Measurements from ENCODE around the gene KLK3. TPM values are rescaled to one million over a fixed set of nuclear protein-coding genes. Genes with fewer than 3 reads are reported as not detected.
A peak's percentile ranks its signal among the peaks of the same experiment; 100 is the strongest.

Gene KLK3
- total RNA-seq, 2 experiments from 2014 or later: not detected

- ChIA-PET CTCF (interaction anchor here (1.4 kb wide), 1 partner anchor 332 kb away, joined by 4 read pairs; no protein-coding TSS in a partner anchor), POLR2A (no interaction called here)
- H3K36me3 Mint-ChIP-seq (ENCODE audit: low read depth): no peaks in the 10 kb centered on the region
- intact Hi-C loops (cut with micrococcal nuclease): no loop called here
- ATAC-seq: no peak
- H3K4me3 Mint-ChIP-seq: no peak overlapping the region
- H3K4me1 Mint-ChIP-seq (ENCODE audit: low read depth): no peaks in the 10 kb centered on the region
- no peak for TF ChIP-seq CTCF (IDR thresholded peaks at IDR 0.05)
- peaks cover 26% of the 10 kb centered on the region for H3K27me3 Mint-ChIP-seq
- no peak overlapping the region for H3K27ac Mint-ChIP-seq
- H3K9me3 Mint-ChIP-seq: no peaks in the 10 kb centered on the region
- DNase-seq: no peak
Measured at GRCh38 chr19:50869479-50869878, 14.8 kb downstream of the KLK3 start.

DNA sequence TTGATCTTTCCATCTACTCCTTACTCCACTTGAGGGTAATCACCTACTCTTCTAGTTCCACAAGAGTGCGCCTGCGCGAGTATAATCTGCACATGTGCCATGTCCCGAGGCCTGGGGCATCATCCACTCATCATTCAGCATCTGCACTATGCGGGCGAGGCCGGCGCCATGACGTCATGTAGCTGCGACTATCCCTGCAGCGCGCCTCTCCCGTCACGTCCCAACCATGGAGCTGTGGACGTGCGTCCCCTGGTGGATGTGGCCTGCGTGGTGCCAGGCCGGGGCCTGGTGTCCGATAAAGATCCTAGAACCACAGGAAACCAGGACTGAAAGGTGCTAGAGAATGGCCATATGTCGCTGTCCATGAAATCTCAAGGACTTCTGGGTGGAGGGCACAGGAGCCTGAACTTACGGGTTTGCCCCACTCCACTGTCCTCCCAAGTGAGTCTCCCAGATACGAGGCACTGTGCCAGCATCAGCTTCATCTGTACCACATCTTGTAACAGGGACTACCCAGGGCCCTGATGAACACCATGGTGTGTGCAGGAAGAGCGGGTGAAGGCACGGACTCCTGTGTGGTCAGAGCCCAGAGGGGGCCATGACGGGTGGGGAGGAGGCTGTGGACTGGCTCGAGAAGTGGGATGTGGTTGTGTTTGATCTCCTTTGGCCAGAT, 15.8 kb downstream of the KLK3 start:
- TF ChIP-seq CTCF (IDR thresholded peaks at IDR 0.05): no peak
- CTCF ChIA-PET: interaction anchor here (1.2 kb wide), 1 partner anchor 298 kb away, joined by 3 read pairs; no protein-coding TSS in a partner anchor

GRCh38 chr19:50873056-50873455, 18.3 kb downstream of the KLK3 start, which contains the start of gene KLK2:
TSS of gene KLK2 (plus strand) at chr19:50873439. CDS start at chr19:50873474, 35 bp downstream.
- Mint-ChIP-seq H3K36me3 (ENCODE audit: low read depth) (no peaks in the 10 kb centered on the region), H3K27ac (no peak within 1 kb of the TSS), H3K4me3 (no peak within 1 kb of the TSS), H3K9me3 (no peaks in the 10 kb centered on the region), H3K4me1 (ENCODE audit: low read depth) (no peaks in the 10 kb centered on the region), H3K27me3 (peaks cover 15% of the 10 kb centered on the region)
- no peak for TF ChIP-seq CTCF (IDR thresholded peaks at IDR 0.05)
- intact Hi-C loops (cut with micrococcal nuclease): no loop called here
- POLR2A ChIA-PET: no interaction called here
- no peak for DNase-seq
- CTCF ChIA-PET: no interaction called here
- ATAC-seq: no peak

More for the DNA sequence above, 15.8 kb downstream of the KLK3 start:
- intact Hi-C loops (cut with micrococcal nuclease): no loop called here
- POLR2A ChIA-PET: no interaction called here
- H3K4me3 Mint-ChIP-seq: no peak overlapping the region
- DNase-seq (peak; percentile 61), ATAC-seq (peak; percentile 71)
- H3K9me3 Mint-ChIP-seq: no peaks in the 10 kb centered on the region
- peaks cover 26% of the 10 kb centered on the region for H3K27me3 Mint-ChIP-seq
- no peak overlapping the region for H3K27ac Mint-ChIP-seq
- H3K36me3 Mint-ChIP-seq (ENCODE audit: low read depth): no peaks in the 10 kb centered on the region
- no peaks in the 10 kb centered on the region for H3K4me1 Mint-ChIP-seq (ENCODE audit: low read depth)

DNA sequence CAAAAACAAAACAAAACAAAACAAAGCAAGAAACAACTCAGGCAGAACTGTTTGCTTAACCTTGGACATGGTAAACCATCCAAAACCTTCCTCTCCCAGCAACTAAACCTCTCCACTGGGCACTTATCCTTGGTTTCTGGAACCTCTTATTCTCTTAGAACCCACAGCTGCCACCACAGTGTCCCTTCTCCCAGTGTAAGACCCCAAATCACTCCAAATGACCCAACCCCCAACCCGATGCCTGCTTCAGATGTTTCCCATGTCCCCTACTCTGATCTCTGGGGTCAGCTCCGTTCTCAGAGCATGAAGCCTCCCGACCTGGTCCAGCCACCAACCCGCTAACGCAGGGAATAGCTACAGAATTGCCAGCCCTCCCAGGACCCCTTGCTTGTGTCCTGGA, 19.5 kb downstream of the KLK3 start:
- intact Hi-C loops (cut with micrococcal nuclease): no loop called here
- Mint-ChIP-seq H3K27ac (no peak overlapping the region), H3K4me1 (ENCODE audit: low read depth) (no peaks in the 10 kb centered on the region), H3K36me3 (ENCODE audit: low read depth) (no peaks in the 10 kb centered on the region), H3K9me3 (no peaks in the 10 kb centered on the region), H3K4me3 (no peak overlapping the region), H3K27me3 (peaks cover 20% of the 10 kb centered on the region)
- ChIA-PET CTCF (interaction anchor here (1.4 to 1.9 kb wide), 2 partner anchors 20 to 48 kb away, joined by 3 to 4 read pairs; partner anchors contain the start of gene KLK3), POLR2A (interaction anchor here (1.3 kb wide), 1 partner anchor 76 kb away, joined by 3 read pairs; no protein-coding TSS in a partner anchor)
- DNase-seq (no peak), ATAC-seq (no peak)
- no peak for TF ChIP-seq CTCF (IDR thresholded peaks at IDR 0.05)

DNA sequence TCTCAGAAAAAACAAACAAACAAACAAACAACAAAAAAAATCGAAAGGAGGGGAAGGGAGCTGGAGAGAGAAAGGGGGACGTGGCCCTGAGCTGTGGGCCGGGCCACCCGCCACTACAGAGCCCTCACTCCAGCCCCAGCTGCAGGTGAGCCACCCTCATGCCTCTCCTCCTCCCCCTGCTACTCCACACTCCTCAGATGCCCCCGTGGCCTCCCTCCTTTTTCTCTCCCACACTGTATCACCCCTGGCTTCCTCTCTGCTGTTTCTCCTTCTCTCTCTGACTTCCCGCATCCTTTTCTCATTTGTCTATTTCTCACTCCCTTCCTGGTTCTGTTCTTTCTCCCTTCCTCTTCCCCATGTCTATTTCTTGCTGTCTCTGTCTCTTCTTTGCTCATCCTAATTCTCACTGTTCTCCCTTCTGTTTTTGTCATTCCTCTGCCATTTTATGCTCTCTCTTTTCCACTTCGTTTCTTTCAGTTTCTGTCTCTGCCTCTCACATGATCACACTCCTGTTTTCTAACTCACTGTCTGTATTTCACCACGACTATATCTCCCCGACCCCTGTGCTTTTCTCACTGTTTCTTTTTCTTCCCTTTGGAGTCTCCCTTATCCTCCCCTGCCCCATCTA, 21.2 kb downstream of the KLK3 start:
- no peaks in the 10 kb centered on the region for H3K9me3 Mint-ChIP-seq

More for the DNA sequence above, 21.2 kb downstream of the KLK3 start:
- Mint-ChIP-seq H3K4me3 (no peak overlapping the region), H3K4me1 (ENCODE audit: low read depth) (no peaks in the 10 kb centered on the region), H3K36me3 (ENCODE audit: low read depth) (no peaks in the 10 kb centered on the region), H3K27me3 (peaks cover 26% of the 10 kb centered on the region), H3K27ac (no peak overlapping the region)
- POLR2A ChIA-PET: interaction anchor here (1.3 kb wide), 1 partner anchor 77 kb away, joined by 3 read pairs; no protein-coding TSS in a partner anchor
- no peak for TF ChIP-seq CTCF (IDR thresholded peaks at IDR 0.05)
- CTCF ChIA-PET: no interaction called here
- ATAC-seq (no peak), DNase-seq (no peak)
- intact Hi-C loops (cut with micrococcal nuclease): no loop called here
